OCI-LY7 (cell line): ENCODE measurements around the gene DDR1. TPM values are rescaled to one million over a fixed set of nuclear protein-coding genes. Genes with fewer than 3 reads are reported as not detected.
A peak's percentile ranks its signal among the peaks of the same experiment; 100 is the strongest.
"Not testable (repeated sequence)": the region's sequence is repeated elsewhere in the genome, so short reads cannot be mapped to it uniquely, and the experiment has no call there.

Experiments used
- BruUV-seq: library from RNA; stranded (reverse); fragments of 400-500 nt; replicated peaks from 2 replicates; lab custom pipeline; 2021; lab: Mats Ljungman, UMichigan
- CTCF ChIA-PET: fragments of 300-600 bp; sonication (Branson Sonifier 250); formaldehyde crosslinking; loops from one replicate; lab custom pipeline; 2022; ENCODE audit warnings: antibody characterized with exemption; ENCODE audit not compliant: unreplicated experiment; lab: Charles Lee
- POLR2A ChIA-PET: fragments of 300-600 bp; sonication (Branson Sonifier 250); formaldehyde crosslinking; loops from one replicate; lab custom pipeline; 2022; ENCODE audit warnings: antibody characterized with exemption; lab: Charles Lee
- DNase-seq: peaks from one replicate; pipeline ENCODE4 v3.0.0-alpha.2; 2015; ENCODE audit warnings: low spot score
- H2AFZ ChIP-seq: fragments of 200-600 bp; sonication (generic), shearing (Covaris generic); 2 replicates; pipeline ENCODE4 v1.6.1; 2014; ENCODE audit warnings: mild to moderate bottlenecking, antibody characterized with exemption, low read length, moderate library complexity
- H3K27ac ChIP-seq: fragments of 200-600 bp; sonication (generic); 2 replicates; pipeline ENCODE4 v1.5.1; 2014; ENCODE audit warnings: mixed run types, low read depth, mild to moderate bottlenecking, moderate library complexity, low read length, inconsistent platforms; ENCODE audit not compliant: poor library complexity, severe bottlenecking
- H3K36me3 ChIP-seq: fragments of 200-600 bp; sonication (generic); 2 replicates; pipeline ENCODE4 v1.6.1; 2014; ENCODE audit warnings: mild to moderate bottlenecking, antibody characterized with exemption, low read length, moderate library complexity, mixed read lengths; ENCODE audit not compliant: insufficient read depth
- H3K4me1 ChIP-seq: fragments of 200-600 bp; sonication (generic); 2 replicates; pipeline ENCODE4 v1.5.1; 2014; ENCODE audit warnings: mild to moderate bottlenecking, low read length; ENCODE audit not compliant: insufficient read depth, poor library complexity, severe bottlenecking
- H3K4me2 ChIP-seq: fragments of 200-600 bp; sonication (generic); 2 replicates; pipeline ENCODE4 v1.6.1; 2014; ENCODE audit warnings: mild to moderate bottlenecking, low read length
- H3K4me3 ChIP-seq: fragments of 200-600 bp; sonication (generic); 2 replicates; pipeline ENCODE4 v1.5.1; 2014; ENCODE audit warnings: mild to moderate bottlenecking, low read depth, low read length; ENCODE audit not compliant: poor library complexity, severe bottlenecking
- H3K79me2 ChIP-seq: fragments of 200-600 bp; sonication (generic); 2 replicates; pipeline ENCODE4 v1.6.1; 2016; ENCODE audit warnings: low read depth, mild to moderate bottlenecking, low read length, moderate library complexity, mixed read lengths; ENCODE audit not compliant: insufficient read depth
- H3K9me2 ChIP-seq: fragments of 200-600 bp; sonication (generic); 2 replicates; pipeline ENCODE4 v1.6.1; 2016; ENCODE audit warnings: mild to moderate bottlenecking, low read length, mixed read lengths; ENCODE audit not compliant: insufficient read depth
- H3K9me3 ChIP-seq: fragments of 200-600 bp; sonication (generic); 2 replicates; pipeline ENCODE4 v1.6.1; 2014; ENCODE audit warnings: mild to moderate bottlenecking, mixed run types, low read length, mixed read lengths
- H4K20me1 ChIP-seq: fragments of 200-600 bp; sonication (generic); 2 replicates; pipeline ENCODE4 v1.6.1; 2014; ENCODE audit warnings: mild to moderate bottlenecking, antibody characterized with exemption, low read length, moderate library complexity, mixed read lengths; ENCODE audit not compliant: insufficient read depth
- CTCF ChIP-seq: fragments of 200-600 bp; sonication (generic); conservative IDR thresholded peaks from 2 replicates; pipeline ENCODE4 v1.5.1; 2014; ENCODE audit warnings: mild to moderate bottlenecking, antibody characterized with exemption, low read length, moderate library complexity, mixed read lengths
- EZH2phosphoT487 ChIP-seq: fragments of 200-600 bp; sonication (generic); IDR thresholded peaks from 2 replicates; pipeline ENCODE4 v1.6.1; 2018; ENCODE audit warnings: low read depth, borderline replicate concordance, mild to moderate bottlenecking, mixed run types, antibody characterized with exemption, low read length, moderate library complexity, mixed read lengths
- intact Hi-C: fragments of 100-400 bp; cut with micrococcal nuclease; formaldehyde crosslinking; loops from one replicate; pipeline ENCODE4 v1.10.0; 2022; ENCODE audit not compliant: unreplicated experiment
- total RNA-seq, 2 experiments: library from RNA; depleted of rRNA in 1 of 2; stranded (reverse); fragments of >200 nt in 1 of 2; shearing (Covaris generic) in 1 of 2; gene quantifications; 2 replicates each; pipeline ENCODE4 v1.2.3, GENCODE V29; 2014 to 2022

Gene DDR1
- total RNA-seq, 2 experiments from 2014 or later: 14.0 to 30.3 TPM

GRCh38 chr6:30901436-30901835 is 17.1 kb downstream of the DDR1 start:
- intact Hi-C loops: no loop called here
- Histone ChIP-seq H3K4me3 (no peak overlapping the region), H2AFZ (no peak overlapping the region), H3K4me2 (no peak overlapping the region), H3K27ac (no peak overlapping the region), H3K9me2 (no peaks in the 10 kb centered on the region), H3K9me3 (no peaks in the 10 kb centered on the region), H3K79me2 (no peaks in the 10 kb centered on the region), H3K4me1 (peaks cover 18% of the 10 kb centered on the region), H4K20me1 (no peaks in the 10 kb centered on the region), H3K36me3 (peaks cover 14% of the 10 kb centered on the region; the same call in 1 of the 2 replicates)
- no TSS peak for BruUV-seq
- CTCF ChIA-PET: no interaction called here
- no peak for DNase-seq
- POLR2A ChIA-PET: interaction anchor here (0.6 to 1.0 kb wide), 2 partner anchors 13 to 173 kb away, joined by 3 read pairs; no protein-coding TSS in a partner anchor
- no peak for TF ChIP-seq EZH2phosphoT487
- no peak for TF ChIP-seq CTCF

DNA sequence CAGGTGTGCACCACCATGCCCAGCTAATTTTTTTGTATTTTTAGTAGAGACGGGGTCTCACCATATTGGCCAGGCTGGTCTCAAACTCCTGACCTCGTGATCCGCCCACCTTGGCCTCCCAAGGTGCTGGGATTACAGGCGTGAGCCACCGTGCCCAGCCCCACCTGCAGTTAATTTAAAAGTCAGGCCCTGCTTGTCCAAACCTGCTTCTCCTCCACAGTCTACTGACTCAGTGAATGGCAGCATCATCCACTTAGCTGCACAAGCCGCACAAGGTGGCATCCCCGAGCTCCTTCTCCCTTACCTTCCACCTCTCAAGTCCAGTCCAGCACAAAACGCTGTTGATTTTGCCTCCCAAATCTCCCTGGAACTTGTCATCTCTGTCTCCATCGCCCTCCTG is 17.9 kb downstream of the DDR1 start:
- Histone ChIP-seq H3K4me1 (peaks cover 18% of the 10 kb centered on the region), H3K4me2 (peak overlapping the region; percentile 21; the same call in 1 of the 2 replicates), H3K36me3 (peaks cover 14% of the 10 kb centered on the region; the same call in 1 of the 2 replicates), H2AFZ (peak overlapping the region; percentile 81; the same call in 1 of the 2 replicates)
- H3K27ac ChIP-seq, H3K79me2 ChIP-seq, CTCF ChIA-PET, BruUV-seq, H3K9me3 ChIP-seq, intact Hi-C loops, H3K9me2 ChIP-seq, H3K4me3 ChIP-seq, H4K20me1 ChIP-seq, DNase-seq: not testable (repeated sequence)
- POLR2A ChIA-PET: interaction anchor here (0.6 kb wide), 1 partner anchor 173 kb away, joined by 3 read pairs; no protein-coding TSS in a partner anchor

DNA sequence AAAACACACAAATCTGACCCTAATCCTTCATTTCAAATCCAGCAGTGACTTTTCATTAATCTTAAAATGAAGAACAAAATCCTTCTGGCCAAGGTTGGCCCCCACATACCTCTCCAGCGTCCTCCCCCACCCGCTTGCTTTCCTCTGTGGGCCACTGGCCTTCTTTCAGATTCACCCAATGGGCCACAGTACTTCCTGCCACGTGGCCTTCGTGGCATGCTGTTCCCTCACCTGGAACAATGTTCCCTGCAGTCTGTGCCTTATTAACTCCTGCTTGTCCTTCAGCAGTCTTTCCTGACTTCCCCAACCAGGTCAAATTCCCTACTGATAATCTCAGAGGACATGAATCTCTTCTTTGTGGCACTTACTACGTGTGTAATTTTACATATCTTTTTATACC is 18.4 kb downstream of the DDR1 start:
- BruUV-seq: no TSS peak

More for the DNA sequence above, 18.4 kb downstream of the DDR1 start:
- POLR2A ChIA-PET: no interaction called here
- Histone ChIP-seq H3K4me2 (peak overlapping the region; percentile 21), H3K79me2 (no peaks in the 10 kb centered on the region), H3K9me2 (no peaks in the 10 kb centered on the region), H3K36me3 (peaks cover 10% of the 10 kb centered on the region; the same call in 1 of the 2 replicates), H4K20me1 (no peaks in the 10 kb centered on the region), H3K27ac (peak overlapping the region; percentile 8), H3K9me3 (no peaks in the 10 kb centered on the region), H3K4me1 (peaks cover 18% of the 10 kb centered on the region), H3K4me3 (no peak overlapping the region), H2AFZ (peak overlapping the region; percentile 81)
- TF ChIP-seq CTCF (no peak), EZH2phosphoT487 (no peak)
- DNase-seq: peak; percentile 38
- intact Hi-C loops: no loop called here
- CTCF ChIA-PET: no interaction called here
